GM03348 (cell line): ENCODE data around the gene SLC28A2.
"Not testable (repeated sequence)": the region's sequence is repeated elsewhere in the genome, so short reads cannot be mapped to it uniquely, and the experiment has no call there.

Source experiments
- DNase-seq: peaks from one replicate; pipeline ENCODE4 v3.0.0; 2012; ENCODE audit warnings: low spot score

The SLC28A2 gene, protein sequence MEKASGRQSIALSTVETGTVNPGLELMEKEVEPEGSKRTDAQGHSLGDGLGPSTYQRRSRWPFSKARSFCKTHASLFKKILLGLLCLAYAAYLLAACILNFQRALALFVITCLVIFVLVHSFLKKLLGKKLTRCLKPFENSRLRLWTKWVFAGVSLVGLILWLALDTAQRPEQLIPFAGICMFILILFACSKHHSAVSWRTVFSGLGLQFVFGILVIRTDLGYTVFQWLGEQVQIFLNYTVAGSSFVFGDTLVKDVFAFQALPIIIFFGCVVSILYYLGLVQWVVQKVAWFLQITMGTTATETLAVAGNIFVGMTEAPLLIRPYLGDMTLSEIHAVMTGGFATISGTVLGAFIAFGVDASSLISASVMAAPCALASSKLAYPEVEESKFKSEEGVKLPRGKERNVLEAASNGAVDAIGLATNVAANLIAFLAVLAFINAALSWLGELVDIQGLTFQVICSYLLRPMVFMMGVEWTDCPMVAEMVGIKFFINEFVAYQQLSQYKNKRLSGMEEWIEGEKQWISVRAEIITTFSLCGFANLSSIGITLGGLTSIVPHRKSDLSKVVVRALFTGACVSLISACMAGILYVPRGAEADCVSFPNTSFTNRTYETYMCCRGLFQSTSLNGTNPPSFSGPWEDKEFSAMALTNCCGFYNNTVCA

DNA sequence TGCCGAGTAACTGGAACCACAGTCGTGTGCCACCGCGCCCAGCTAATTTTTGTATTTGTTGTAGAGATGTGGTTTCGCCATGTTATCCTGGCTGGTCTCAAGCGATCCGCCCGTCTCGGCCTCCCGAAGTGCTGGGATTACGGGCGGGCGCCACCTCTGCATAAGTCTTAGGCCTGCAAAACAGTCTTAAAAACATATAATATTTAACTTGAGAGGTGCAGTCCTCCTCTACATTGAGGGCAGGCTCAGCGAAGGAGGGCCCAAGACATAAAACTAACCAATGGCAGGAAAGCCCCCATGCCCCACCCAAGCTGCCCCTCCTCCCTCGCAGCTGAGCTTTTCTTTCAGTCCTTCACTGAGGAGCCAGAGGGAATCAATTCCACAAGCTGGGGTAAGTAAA, at the start of gene SLC28A2:
Gene SLC28A2, plus strand, starts transcription at position 347 of the 400 bp plus-strand sequence. CDS start 982 bp downstream, outside the sequence.
- no peak for DNase-seq

GRCh38 chr15:45203182-45203581, 48.9 kb upstream of the SLC28A2 start:
- DNase-seq: peak; percentile 15

- peak; percentile 72 for DNase-seq
Measured at GRCh38 chr15:45205192-45205591, 46.8 kb upstream of the SLC28A2 start.

DNA sequence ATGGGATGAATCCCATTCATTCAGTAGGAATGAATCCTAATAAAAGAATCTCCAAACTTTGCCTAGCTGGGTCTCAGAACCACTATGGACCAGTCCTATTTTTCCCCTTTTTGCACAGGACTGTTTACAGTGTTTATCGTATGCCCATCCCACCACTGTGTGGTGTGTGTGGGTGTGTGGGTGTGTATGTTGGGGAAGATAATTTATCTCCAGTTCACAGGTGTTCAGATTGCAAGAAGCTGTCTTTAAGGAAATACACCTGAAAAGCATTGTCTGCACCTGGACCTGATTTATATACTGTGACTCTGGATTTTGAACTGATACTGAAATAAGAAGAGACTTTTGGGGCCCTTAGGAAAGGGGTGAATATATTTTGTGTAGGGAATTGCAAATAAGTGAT, 39.5 kb upstream of the SLC28A2 start:
- no peak for DNase-seq

DNA sequence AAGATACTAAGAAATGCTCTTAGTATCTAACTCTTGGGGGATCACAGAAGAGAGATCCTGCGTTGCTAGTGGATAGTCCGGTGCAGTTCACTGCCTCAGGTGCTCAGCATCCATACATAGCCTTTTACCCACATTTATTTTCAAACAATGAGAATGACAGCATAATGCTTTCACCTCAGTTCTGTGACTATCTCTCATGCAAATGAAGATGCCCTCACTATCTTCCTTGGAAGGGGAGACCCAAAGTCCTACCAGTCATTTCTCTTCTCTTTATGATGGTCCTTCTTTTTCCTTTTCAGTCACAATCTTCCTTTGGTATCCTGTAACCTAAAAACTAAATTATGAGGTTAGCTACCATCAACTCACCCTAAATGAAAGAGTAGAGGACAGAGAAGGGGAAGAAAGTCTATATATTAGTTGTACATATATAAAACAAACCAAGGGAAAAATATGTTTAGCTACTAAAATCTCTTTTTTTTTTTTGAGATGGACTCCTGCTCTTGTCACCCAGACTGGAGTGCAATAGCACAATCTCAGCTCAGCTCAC, 30.9 kb upstream of the SLC28A2 start:
- no peak for DNase-seq

- no peak for DNase-seq
Measured at GRCh38 chr15:45221967-45222366, 30.1 kb upstream of the SLC28A2 start.

DNA sequence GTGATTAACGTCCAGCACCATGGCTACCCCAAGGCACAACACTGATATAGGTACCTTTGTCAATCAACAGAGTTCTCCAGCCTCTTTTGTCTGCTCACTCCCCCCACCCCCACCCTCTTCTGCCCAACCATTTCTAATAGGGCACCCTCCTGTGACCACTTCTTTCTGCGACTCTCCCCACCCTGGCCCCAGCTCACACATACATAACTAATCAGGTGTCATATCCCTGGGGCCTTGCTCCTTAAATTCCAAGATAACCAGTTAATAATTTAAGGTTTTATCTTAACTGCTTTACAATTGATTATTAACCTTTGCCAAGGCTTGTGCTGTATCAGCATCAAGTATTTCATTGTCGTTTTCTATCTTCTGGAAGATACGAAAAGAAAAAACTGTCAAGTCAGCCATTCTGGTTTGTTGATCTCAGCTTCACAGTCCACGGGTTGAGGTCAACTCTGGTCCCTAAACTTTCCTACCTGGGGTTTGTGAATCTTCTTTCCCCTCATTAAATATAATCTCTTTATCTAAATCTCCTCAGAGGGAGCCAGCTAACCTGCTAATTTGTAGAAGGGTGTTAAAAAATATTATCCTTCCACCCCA, 27.3 kb upstream of the SLC28A2 start:
- DNase-seq: no peak

- no peak for DNase-seq
Measured at GRCh38 chr15:45225506-45226273, 26.3 kb upstream of the SLC28A2 start.

- DNase-seq: no peak
Measured at GRCh38 chr15:45228931-45229330, 23.1 kb upstream of the SLC28A2 start.

DNA sequence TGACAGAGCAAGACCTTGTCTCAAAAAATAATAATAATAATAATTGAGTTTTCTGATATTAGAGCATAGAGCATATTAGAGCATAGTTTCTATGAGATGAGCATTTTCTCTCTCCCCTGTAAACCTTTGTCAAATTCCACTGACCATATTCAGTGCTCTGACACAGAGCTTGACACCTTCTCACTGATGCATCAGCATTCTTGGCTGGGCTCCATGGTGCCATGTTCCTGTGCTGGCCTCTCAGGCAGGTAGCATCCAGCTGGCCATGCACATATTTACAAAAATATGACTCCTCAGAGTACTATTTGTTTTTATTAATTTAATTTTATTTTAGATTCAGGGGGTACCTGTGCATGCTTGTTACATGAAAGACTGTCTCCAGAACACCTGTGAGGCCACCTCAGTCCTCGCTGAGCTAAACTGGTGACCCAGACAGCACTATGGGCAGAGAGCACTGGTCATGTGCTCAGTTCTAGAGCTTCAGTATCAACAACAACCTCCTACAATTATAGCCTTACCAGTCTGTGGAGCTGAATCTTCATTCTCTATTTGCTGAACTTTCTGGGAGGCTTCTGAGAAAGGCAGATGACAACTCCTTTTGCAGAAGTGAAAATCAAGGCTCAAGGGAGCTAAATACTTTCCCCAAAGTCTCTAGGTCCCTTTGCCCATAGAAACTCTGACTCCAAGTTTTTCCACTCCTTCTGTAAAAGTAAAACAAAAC, 21.6 kb upstream of the SLC28A2 start:
- no peak for DNase-seq

DNA sequence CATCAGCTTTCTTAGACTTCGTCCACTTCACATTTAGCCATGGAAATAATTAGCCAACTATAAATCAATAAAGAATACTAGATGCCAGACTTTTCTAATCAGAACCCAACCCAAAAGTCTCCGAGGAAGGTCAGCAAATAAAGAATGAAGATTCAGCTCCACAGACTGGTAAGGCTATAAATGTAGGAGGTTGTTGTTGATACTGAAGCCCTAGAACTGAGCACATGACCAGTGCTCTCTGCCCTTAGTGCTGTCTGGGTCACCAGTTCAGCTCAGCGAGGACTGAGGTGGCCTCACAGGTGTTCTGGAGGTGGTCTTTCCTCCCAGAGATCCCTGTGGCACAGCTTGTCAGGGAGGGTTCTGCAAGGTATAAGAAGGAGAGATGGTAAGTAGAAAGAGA, 20.9 kb upstream of the SLC28A2 start:
- DNase-seq: no peak

GRCh38 chr15:45231864-45232562, 20.0 kb upstream of the SLC28A2 start:
- no peak for DNase-seq

- no peak for DNase-seq
Measured at GRCh38 chr15:45234562-45235235, 17.3 kb upstream of the SLC28A2 start.

GRCh38 chr15:45236806-45237205, 15.2 kb upstream of the SLC28A2 start:
- not testable (repeated sequence) for DNase-seq

DNA sequence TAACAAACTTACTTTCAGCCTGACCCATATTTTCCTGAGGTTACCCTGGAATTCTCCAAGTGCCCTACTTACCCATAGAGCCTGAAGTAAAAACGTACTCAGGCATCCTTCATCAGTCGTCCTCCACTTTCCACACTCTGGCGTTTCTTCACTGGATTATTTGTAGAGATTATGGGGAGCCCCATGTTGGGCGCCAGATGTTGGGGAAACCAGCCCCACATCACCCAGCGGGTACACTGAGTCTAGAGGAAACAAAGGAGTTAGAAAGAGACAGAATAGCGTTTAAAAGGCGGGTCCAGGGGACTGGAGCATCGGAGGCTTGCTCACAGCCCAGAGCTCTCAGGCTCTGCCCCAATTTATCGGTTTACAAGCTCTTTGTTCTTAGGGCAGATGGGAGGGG, 9.7 kb upstream of the SLC28A2 start:
- no peak for DNase-seq

- no peak for DNase-seq
Measured at GRCh38 chr15:45249125-45249780, 2.8 kb upstream of the SLC28A2 start.

DNA sequence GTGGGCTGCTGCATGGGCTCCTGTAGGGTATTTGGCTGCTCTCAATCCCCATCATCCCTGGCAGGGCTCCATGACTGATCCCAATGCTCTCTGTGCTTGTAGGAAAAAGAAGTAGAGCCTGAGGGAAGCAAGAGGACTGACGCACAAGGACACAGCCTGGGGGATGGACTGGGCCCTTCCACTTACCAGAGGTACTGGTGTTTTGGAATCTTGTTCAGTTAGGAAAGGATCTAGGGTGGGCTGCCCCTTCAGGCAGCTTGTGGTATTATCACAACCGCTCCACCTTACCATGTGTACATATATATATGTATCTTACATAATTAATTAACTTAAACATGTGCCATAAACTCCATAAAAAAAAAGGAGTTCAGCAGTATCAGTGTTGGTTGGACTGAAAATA, 1.3 kb downstream of the SLC28A2 start:
- no peak for DNase-seq

DNA sequence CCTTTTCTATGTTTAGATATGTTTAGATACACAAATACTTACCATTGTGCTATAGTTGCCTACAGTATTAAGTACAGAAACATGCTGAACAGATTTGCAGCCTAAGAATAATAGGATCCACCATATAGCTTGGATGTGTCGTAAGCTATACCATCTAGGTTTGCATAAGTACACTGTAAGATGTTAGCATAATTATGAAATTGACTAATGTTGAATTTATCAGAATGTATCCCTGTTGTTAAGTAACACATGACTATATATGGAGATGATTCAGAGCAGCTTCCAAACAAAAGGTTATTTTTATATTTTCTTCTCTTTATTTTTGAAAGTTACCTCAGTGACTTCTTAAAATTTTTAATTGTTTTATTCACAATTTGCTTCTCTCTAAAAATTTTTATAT, 2.4 kb downstream of the SLC28A2 start:
- DNase-seq: no peak

DNA sequence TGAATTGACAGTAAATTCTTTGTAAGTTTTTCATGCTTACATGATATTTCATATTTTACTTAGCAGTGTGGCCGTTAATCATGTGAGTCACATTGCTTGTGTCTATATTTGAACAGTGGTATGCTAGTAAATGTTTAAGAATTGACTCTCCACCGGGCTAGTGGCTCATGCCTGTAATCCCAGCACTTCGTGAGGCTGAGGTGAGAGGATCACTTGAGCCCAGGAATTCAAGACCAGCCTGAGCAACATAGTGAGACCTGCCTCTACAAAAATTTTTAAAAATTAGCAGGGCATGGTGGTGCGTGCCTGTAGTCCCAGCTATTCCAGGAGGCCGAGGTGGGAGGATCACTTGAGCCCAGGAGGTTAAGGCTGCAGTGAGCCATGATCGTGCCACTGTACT, 2.8 kb downstream of the SLC28A2 start:
- DNase-seq: peak; percentile 22

DNA sequence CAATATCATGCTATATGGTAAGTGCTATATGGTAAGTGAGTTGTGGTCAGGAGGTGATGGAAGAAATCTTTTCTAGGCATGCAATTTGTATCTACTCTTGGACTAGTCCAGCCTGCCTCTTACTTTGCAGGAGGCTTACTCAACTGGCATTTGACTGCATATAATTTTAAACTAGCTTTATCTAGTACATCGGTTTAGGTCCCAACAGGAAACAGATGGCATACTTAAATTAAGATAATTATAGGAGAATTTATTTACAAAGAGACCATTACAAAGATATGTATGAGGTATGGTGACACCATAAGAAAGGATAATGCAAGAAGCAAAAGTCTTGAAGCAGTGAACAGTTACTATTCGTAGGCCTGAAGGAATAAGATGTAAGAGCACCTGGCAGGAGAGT, 7.8 kb downstream of the SLC28A2 start:
- no peak for DNase-seq
